ENCODE results near the gene CENATAC. TPM values are rescaled to one million over a fixed set of nuclear protein-coding genes. Genes with fewer than 3 reads are reported as not detected.
"Not testable (repeated sequence)": the region's sequence is repeated elsewhere in the genome, so short reads cannot be mapped to it uniquely, and the experiment has no call there.

The CENATAC gene
- polyA plus RNA-seq, 4 donors = 12.9 to 50.1 (median 28.6) TPM

DNA sequence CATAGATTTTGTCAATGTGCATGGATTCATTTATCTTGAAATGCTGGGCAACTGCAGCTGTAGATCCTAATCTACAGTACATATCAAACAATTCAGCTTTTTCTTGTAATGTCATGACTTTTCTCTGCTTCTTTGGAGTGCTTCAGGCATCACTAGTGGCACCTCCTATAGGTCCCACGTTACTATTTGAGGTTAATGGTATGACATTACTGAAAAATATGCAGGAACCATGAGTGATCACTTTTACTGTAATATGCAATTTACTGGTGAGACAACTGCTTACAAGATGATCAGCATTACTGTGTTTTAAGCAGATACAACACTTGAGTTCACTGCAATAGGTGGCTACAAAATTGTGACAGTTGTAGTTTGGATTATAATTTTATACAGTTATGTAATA lies 3.0 kb downstream of the CENATAC start:
- DNase-seq (no peak), FAIRE-seq (no peak)
- Histone ChIP-seq H3K9me3 (ENCODE audit: control insufficient read depth in 2 of 2, insufficient read depth in 1 of 2, low read depth in 1 of 2, low read length in 1 of 2) (no peaks in the 10 kb centered on the region), H3K27ac (ENCODE audit: low read depth in 1 of 3, low read length in 2 of 3) (no peak overlapping the region), H3K36me3 (ENCODE audit: control insufficient read depth in 3 of 3, insufficient read depth in 2 of 3, low read depth in 1 of 3, low read length in 3 of 3) (peaks cover 0 to 39% (median 2%) of the 10 kb centered on the region in 3 donors), H3K4me3 (ENCODE audit: low read depth in 1 of 3, low read length in 3 of 3) (no peak overlapping the region), H3K27me3 (ENCODE audit: control insufficient read depth in 3 of 3, insufficient read depth in 3 of 3, low read length in 3 of 3) (no peaks in the 10 kb centered on the region), H3K4me1 (ENCODE audit: control insufficient read depth in 3 of 3, insufficient read depth in 2 of 3, low read depth in 1 of 3, low read length in 2 of 3) (peaks cover 0 to 4% (median 2%) of the 10 kb centered on the region in 3 donors)
- WGBS, 3 donors = 52 to 69% (median 59%) methylated on average over 1 of the region's 1 CpG

DNA sequence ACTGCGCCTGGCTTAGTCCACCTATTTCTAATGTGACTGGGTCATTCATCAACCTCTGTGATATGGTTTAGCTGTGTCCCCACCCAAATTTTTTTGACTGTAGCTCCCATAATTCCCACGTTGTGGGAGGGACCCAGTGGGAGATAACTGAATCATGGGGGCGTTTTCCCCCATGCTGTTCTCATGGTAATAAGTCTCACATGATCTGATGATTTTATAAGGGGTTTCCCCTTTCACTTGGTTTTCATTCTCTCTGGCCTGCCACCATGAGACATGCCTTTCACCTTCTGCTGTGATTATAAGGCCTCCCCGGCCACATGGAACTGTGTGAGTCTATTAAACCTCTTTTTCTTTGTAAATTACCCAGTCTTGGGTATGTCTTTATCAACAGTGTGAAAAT lies 8.7 kb downstream of the CENATAC start:
- FAIRE-seq (no peak), DNase-seq (no peak)
- H3K27ac ChIP-seq (ENCODE audit: low read depth in 1 of 3, low read length in 2 of 3) = no peak overlapping the region
- no peaks in the 10 kb centered on the region for H3K27me3 ChIP-seq (ENCODE audit: control insufficient read depth in 3 of 3, insufficient read depth in 3 of 3, low read length in 3 of 3)
- no peaks in the 10 kb centered on the region for H3K9me3 ChIP-seq (ENCODE audit: control insufficient read depth in 2 of 2, insufficient read depth in 1 of 2, low read depth in 1 of 2, low read length in 1 of 2)
- H3K4me3 ChIP-seq (ENCODE audit: low read depth in 1 of 3, low read length in 3 of 3) = no peak overlapping the region
- H3K36me3 ChIP-seq (ENCODE audit: control insufficient read depth in 3 of 3, insufficient read depth in 2 of 3, low read depth in 1 of 3, low read length in 3 of 3) = peaks cover 4 to 60% (median 7%) of the 10 kb centered on the region in 3 donors
- 88 to 90% (median 88%) methylated on average over 4 of the region's 4 CpGs for WGBS, 3 donors
- no peaks in the 10 kb centered on the region for H3K4me1 ChIP-seq (ENCODE audit: control insufficient read depth in 3 of 3, insufficient read depth in 2 of 3, low read depth in 1 of 3, low read length in 2 of 3)

DNA sequence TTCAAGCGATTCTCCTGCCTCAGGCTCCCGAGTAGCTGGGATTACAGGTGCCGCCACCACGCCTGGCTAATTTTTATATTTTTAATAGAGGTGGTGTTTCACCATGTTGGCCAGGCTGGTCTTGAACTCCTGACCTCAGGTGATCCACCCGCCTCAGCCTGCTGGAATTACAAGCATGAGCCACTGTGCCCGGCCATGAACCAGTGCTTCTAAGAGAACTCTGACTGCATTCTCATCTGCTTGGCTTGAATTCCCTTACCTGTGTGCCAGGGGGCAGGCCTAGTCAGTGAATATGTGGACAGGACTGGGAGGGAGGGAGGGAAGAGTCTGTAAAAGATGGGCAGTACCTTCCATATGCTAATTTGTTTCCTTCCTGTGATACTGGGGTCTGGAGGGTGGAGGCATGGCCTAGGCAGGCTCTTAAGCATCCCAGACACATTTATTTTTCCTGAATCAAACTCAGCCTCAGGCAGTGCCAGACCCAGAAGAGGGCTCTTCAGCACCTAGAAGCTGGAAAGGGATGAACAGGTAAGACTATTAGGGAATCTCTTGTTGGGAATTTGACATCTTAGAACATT lies 13.6 kb downstream of the CENATAC start:
- WGBS, 3 donors = 83 to 90% (median 86%) methylated on average over 6 of the region's 6 CpGs
- FAIRE-seq (no peak), DNase-seq (no peak)
- no peak overlapping the region for H3K27ac ChIP-seq (ENCODE audit: low read depth in 1 of 3, low read length in 2 of 3)
- H3K9me3 ChIP-seq (ENCODE audit: control insufficient read depth in 2 of 2, insufficient read depth in 1 of 2, low read depth in 1 of 2, low read length in 1 of 2) = no peaks in the 10 kb centered on the region
- H3K4me1 ChIP-seq (ENCODE audit: control insufficient read depth in 3 of 3, insufficient read depth in 2 of 3, low read depth in 1 of 3, low read length in 2 of 3) = peaks cover 0 to 5% (median 0%) of the 10 kb centered on the region in 3 donors
- H3K36me3 ChIP-seq (ENCODE audit: control insufficient read depth in 3 of 3, insufficient read depth in 2 of 3, low read depth in 1 of 3, low read length in 3 of 3) = peaks cover 12 to 57% (median 12%) of the 10 kb centered on the region in 3 donors
- no peaks in the 10 kb centered on the region for H3K27me3 ChIP-seq (ENCODE audit: control insufficient read depth in 3 of 3, insufficient read depth in 3 of 3, low read length in 3 of 3)
- H3K4me3 ChIP-seq (ENCODE audit: low read depth in 1 of 3, low read length in 3 of 3) = no peak overlapping the region

- no peak for FAIRE-seq
These were observed 14.8 kb downstream of the CENATAC start for GRCh38 chr11:119012629-119013170.

DNA sequence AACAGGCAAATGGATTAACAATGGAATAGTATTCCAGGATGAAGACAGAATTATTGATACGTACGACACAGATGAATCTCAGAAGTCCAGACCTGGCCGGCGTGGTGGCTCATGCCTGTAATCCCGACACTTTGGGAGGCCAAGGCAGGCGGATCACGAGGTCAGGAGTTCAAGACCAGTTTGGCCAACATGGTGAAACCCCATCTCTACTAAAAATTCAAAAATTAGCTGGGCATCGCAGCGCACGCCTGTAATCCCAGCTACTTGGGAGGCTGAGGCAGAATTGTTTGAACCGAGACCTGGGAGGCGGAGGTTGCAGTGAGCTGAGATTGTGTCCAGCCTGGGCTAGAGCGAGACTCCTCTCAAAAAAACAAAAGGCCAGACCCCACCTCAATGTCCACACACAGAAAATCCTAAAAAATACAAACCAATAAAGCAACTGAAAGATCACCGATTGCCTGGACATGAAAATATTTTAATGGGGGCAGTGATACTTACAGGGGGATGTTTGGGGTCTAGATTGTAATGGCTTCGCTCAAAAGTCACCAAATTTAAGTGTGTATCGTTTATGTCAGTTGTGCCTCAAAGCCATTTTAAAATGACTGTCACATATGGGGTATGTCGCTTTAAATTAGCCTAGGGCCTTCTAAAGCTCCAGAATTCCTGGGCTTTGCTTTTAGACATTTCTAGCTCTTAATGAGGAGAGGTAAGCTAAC lies 16.4 kb downstream of the CENATAC start:
- Histone ChIP-seq H3K4me1 (ENCODE audit: control insufficient read depth in 3 of 3, insufficient read depth in 2 of 3, low read depth in 1 of 3, low read length in 2 of 3) (peaks cover 0 to 11% (median 3%) of the 10 kb centered on the region in 3 donors), H3K9me3 (ENCODE audit: control insufficient read depth in 2 of 2, insufficient read depth in 1 of 2, low read depth in 1 of 2, low read length in 1 of 2) (no peaks in the 10 kb centered on the region), H3K27me3 (ENCODE audit: control insufficient read depth in 3 of 3, insufficient read depth in 3 of 3, low read length in 3 of 3) (no peaks in the 10 kb centered on the region), H3K36me3 (ENCODE audit: control insufficient read depth in 3 of 3, insufficient read depth in 2 of 3, low read depth in 1 of 3, low read length in 3 of 3) (peaks cover 8 to 42% (median 9%) of the 10 kb centered on the region in 3 donors), H3K4me3 (ENCODE audit: low read depth in 1 of 3, low read length in 3 of 3) (no peak overlapping the region), H3K27ac (ENCODE audit: low read depth in 1 of 3, low read length in 2 of 3) (no peak overlapping the region)
- 95 to 96% (median 95%) methylated on average over 17 of the region's 17 CpGs for WGBS, 3 donors
- DNase-seq (no peak), FAIRE-seq (no peak)

More at GRCh38 chr11:119012629-119013170, 14.8 kb downstream of the CENATAC start:
- no peak for DNase-seq
- WGBS, 3 donors = 77 to 89% (median 85%) methylated on average over 3 of the region's 3 CpGs
- Histone ChIP-seq H3K4me3 (ENCODE audit: low read depth in 1 of 3, low read length in 3 of 3) (no peak overlapping the region), H3K27ac (ENCODE audit: low read depth in 1 of 3, low read length in 2 of 3) (no peak overlapping the region), H3K36me3 (ENCODE audit: control insufficient read depth in 3 of 3, insufficient read depth in 2 of 3, low read depth in 1 of 3, low read length in 3 of 3) (peaks cover 8 to 49% (median 9%) of the 10 kb centered on the region in 3 donors), H3K4me1 (ENCODE audit: control insufficient read depth in 3 of 3, insufficient read depth in 2 of 3, low read depth in 1 of 3, low read length in 2 of 3) (peaks cover 0 to 11% (median 3%) of the 10 kb centered on the region in 3 donors), H3K9me3 (ENCODE audit: control insufficient read depth in 2 of 2, insufficient read depth in 1 of 2, low read depth in 1 of 2, low read length in 1 of 2) (no peaks in the 10 kb centered on the region), H3K27me3 (ENCODE audit: control insufficient read depth in 3 of 3, insufficient read depth in 3 of 3, low read length in 3 of 3) (no peaks in the 10 kb centered on the region)

DNA sequence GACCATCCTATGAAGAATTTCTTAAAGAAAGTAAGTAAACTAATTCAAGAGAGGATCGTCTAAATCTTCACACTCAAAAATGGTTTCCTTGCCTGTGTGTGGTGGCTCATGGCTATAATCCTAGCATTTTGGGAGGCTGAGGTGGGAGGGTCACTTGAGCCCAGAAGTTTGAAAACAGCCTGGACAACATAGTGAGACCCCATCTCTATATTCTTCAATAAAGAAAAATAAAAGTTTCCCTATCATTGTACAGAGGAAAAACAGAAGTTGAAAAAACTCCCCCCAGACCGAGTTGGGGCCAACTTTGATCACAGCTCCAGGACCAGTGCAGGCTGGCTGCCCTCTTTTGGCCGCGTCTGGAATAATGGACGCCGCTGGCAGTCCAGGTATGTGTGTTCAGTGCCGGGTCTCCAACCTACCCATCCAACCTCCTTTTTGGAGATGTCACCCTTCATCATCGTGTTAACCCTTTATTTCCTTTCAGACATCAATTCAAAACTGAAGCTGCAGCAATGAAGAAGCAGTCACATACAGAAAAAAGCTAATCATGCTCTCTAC lies 17.2 kb downstream of the CENATAC start:
- WGBS, 3 donors = 54 to 70% (median 58%) methylated on average over 8 of the region's 8 CpGs
- no peaks in the 10 kb centered on the region for H3K9me3 ChIP-seq (ENCODE audit: control insufficient read depth in 2 of 2, insufficient read depth in 1 of 2, low read depth in 1 of 2, low read length in 1 of 2)
- no peaks in the 10 kb centered on the region for H3K27me3 ChIP-seq (ENCODE audit: control insufficient read depth in 3 of 3, insufficient read depth in 3 of 3, low read length in 3 of 3)
- DNase-seq (peak in 1 of 2 donors; percentile 26), FAIRE-seq (no peak)
- peaks cover 0 to 14% (median 6%) of the 10 kb centered on the region in 3 donors for H3K4me1 ChIP-seq (ENCODE audit: control insufficient read depth in 3 of 3, insufficient read depth in 2 of 3, low read depth in 1 of 3, low read length in 2 of 3)
- no peak overlapping the region for H3K4me3 ChIP-seq (ENCODE audit: low read depth in 1 of 3, low read length in 3 of 3)
- H3K27ac ChIP-seq (ENCODE audit: low read depth in 1 of 3, low read length in 2 of 3) = no peak overlapping the region
- peaks cover 8 to 42% (median 9%) of the 10 kb centered on the region in 3 donors for H3K36me3 ChIP-seq (ENCODE audit: control insufficient read depth in 3 of 3, insufficient read depth in 2 of 3, low read depth in 1 of 3, low read length in 3 of 3)

DNA sequence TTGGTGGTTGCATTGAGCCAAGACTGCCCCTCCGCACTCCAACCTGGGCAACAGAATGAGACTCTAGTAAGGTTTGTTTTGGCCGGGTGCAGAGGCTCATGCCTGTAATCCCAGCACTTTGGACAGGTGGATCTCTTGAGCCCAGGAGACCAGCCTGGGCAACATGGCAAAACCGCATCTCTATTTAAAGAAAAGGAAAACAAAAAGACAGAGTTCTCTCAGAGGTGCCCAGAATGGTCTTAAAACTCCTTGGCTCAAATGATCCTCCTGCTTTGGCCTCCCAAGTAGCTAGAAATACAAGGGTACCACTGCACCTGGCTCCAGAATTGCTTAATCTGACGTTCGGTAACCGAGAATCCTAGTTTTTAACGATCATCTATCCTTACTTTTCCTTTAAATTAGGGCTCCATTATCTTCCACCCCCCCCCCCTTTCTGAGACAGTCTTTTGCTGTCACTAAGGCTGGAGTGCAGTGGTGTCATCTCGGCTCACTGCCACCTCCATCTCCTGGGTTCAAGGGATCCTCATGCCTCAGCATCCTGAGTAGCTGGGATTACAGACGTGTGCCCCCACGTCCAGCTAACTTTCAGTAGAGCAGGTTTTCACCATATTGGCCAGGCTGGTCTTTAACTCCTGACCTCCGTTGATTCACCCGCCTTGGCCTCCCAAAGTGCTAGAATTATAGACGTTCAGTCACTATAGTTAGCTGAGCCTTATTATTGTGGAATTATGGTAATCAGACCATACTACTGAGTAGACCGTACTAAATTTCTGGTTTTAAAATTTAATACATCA lies 18.5 kb downstream of the CENATAC start:
- no peak overlapping the region for H3K27ac ChIP-seq (ENCODE audit: low read depth in 1 of 3, low read length in 2 of 3)
- H3K4me3 ChIP-seq (ENCODE audit: low read depth in 1 of 3, low read length in 3 of 3) = no peak overlapping the region
- FAIRE-seq (no peak), DNase-seq (no peak)
- H3K36me3 ChIP-seq (ENCODE audit: control insufficient read depth in 3 of 3, insufficient read depth in 2 of 3, low read depth in 1 of 3, low read length in 3 of 3) = peaks cover 5 to 40% (median 8%) of the 10 kb centered on the region in 3 donors
- peaks cover 0 to 26% (median 6%) of the 10 kb centered on the region in 3 donors for H3K4me1 ChIP-seq (ENCODE audit: control insufficient read depth in 3 of 3, insufficient read depth in 2 of 3, low read depth in 1 of 3, low read length in 2 of 3)
- H3K27me3 ChIP-seq (ENCODE audit: control insufficient read depth in 3 of 3, insufficient read depth in 3 of 3, low read length in 3 of 3) = no peaks in the 10 kb centered on the region
- 52 to 68% (median 57%) methylated on average over 14 of the region's 14 CpGs for WGBS, 3 donors
- H3K9me3 ChIP-seq (ENCODE audit: control insufficient read depth in 2 of 2, insufficient read depth in 1 of 2, low read depth in 1 of 2, low read length in 1 of 2) = no peaks in the 10 kb centered on the region

DNA sequence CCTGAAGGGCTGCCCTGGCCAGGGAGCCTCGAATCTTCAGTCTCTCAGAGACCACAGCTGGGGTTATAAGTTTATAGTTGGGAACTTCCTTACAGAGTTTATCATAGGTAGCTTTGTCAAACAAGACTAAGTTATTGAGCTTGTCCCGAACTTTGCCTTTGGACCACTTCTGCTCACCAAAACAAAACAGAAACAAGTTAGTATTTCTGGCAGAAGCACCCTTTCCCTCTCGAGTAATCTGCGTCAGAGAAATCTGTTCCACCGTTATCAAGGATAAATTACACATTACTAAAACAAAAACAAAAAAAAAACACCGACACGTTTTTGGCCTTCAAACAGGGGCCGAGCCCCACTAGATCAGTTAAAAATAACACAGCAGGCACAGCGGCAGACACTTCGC lies 19.4 kb downstream of the CENATAC start:
- Histone ChIP-seq H3K36me3 (ENCODE audit: control insufficient read depth in 3 of 3, insufficient read depth in 2 of 3, low read depth in 1 of 3, low read length in 3 of 3) (peaks cover 8 to 38% (median 8%) of the 10 kb centered on the region in 3 donors), H3K4me1 (ENCODE audit: control insufficient read depth in 3 of 3, insufficient read depth in 2 of 3, low read depth in 1 of 3, low read length in 2 of 3) (peaks cover 0 to 36% (median 6%) of the 10 kb centered on the region in 3 donors), H3K27ac (ENCODE audit: low read depth in 1 of 3, low read length in 2 of 3) (peak overlapping the region in 2 of 3 donors; percentile 93 to 99), H3K4me3 (ENCODE audit: low read depth in 1 of 3, low read length in 3 of 3) (peak overlapping the region; percentile 81 to 94 (median 89))
- H3K27me3 ChIP-seq (ENCODE audit: control insufficient read depth in 3 of 3, insufficient read depth in 3 of 3, low read length in 3 of 3); DNase-seq; FAIRE-seq; H3K9me3 ChIP-seq (ENCODE audit: control insufficient read depth in 2 of 2, insufficient read depth in 1 of 2, low read depth in 1 of 2, low read length in 1 of 2): not testable (repeated sequence)
- 1% methylated on average over 10 of the region's 10 CpGs for WGBS, 3 donors

Measured in small intestine (tissue), 7 donors.